GM11168 (cell line): ENCODE measurements around the gene PTPRJ.
"Not testable (repeated sequence)": the region's sequence is repeated elsewhere in the genome, so short reads cannot be mapped to it uniquely, and the experiment has no call there.

Experiments used
- in situ Hi-C: fragments of 300-500 bp; cut with MboI; formaldehyde crosslinking; loops from one replicate; pipeline ENCODE4 v1.12.0; 2022; ENCODE audit warnings: low sequenced_read_pairs; ENCODE audit not compliant: unreplicated experiment

The PTPRJ gene

DNA sequence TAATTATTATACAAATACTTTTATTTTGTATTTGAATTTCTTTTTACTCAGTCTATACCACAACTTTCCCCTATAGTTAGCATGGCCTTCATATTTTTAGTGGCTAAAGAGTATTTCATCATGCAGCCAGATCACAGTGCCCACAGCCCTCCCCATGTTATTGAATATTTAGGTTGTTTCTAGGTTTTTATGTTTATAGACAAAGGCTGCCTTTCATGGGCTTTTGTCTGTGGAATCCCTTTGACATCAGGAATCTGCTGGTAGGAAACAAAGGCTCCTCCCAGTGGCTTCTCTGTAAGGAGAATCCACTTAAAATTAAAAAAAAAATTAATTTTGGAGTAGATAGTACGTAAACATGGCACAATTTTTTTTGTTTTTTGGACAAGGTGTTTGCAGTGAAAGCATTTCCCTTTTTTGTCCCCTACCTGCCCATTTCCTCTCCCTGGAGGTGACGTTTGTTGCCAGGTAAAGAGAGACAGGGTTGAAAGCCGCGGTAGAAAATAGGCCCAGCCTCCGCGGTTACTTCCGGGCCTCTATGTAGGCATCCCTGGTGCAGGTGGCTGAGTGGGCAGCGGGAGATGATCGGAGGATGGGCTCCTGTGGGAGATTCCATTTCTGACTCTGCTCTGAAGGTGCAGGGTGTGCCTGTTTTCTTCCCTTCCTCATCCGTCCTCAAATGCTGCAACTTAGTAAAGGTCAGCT, 154.0 kb downstream of the PTPRJ start:
- in situ Hi-C loops, result no loop called here

DNA sequence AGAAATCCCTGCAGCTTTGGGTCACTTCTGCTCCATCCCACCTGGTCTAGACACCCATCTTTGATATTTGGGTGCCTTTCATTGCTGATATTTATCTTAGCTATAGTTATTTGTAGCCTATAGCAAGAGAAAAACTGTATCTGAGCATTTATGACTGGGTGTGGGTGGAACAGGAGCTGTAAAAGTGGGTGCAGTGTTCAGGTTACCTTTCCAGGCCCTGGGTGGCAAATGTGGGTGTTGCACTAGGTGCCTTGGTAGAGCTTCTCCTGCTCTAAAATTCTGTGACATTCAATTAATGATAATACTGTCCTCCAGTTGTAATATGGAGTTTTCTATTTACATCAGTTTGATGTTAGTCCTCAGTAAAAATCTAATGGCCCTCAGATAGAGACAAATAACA, 157.9 kb downstream of the PTPRJ start:
- in situ Hi-C loops, result no loop called here

DNA sequence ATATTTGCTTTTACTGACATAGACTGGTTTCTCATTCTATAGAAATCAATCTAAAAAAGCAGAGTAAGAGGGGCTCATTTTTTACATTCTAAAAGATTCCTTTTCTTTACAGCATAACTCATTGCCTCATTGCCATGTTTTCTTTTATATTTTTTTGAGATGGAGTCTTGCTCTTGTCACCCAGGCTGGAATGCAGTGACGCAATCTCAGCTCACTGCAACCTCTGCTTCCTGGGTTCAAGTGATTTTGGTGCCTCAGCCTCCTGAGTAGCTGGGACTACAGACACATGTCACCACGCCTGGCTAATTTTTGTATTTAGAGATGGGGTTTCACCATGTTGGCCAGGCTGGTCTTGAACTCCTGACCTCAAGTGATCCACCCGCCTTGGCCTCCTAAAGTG, 159.5 kb downstream of the PTPRJ start:
- in situ Hi-C loops, result not testable (repeated sequence)

DNA sequence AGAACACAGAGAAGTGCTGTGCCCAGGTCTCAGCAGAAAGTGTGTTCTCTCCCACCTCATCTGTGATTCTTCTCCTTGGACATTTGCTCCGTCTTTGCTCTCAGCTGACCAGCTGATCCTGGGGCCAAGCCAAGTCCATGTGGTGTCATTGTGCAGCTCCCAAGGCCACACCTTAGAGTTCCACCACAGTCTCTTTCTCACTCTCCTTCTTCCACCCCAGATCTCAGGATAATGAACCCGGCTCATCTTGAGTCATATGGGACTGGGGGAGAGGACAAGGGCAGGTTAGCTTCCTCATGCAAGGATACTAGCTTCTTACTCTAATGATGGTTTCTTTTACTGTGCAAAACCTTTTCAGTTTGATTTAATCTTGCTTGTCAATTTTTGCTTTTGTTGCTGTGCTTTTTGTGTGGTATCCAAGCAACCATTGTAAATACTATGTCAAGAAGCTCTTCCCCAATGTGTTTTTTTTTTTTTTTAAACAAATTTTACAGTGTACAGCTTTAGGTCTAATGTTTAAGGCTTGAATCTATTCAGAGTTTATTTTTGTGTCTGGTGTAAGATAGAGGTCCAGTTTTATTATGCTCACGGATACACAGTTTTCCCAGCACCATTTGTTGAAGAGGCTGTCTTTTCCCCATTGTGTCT, 161.2 kb downstream of the PTPRJ start:
- in situ Hi-C loops, result no loop called here

DNA sequence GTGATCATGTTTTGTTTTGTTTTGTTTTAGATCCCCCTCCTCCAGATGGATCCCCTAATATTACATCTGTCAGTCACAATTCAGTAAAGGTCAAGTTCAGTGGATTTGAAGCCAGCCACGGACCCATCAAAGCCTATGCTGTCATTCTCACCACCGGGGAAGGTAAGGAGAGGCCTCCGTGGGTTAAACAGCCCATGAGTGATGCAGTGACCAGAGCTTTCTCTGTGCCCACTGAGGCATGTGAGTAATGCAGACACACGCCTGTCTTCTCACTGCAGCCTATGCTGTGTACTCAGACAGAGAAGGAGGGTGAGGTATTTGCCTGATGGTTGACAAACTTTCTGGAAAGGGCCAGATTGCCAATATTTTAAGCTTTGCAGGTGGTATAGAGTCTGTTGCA, 162.5 kb downstream of the PTPRJ start:
- in situ Hi-C loops, result no loop called here

DNA sequence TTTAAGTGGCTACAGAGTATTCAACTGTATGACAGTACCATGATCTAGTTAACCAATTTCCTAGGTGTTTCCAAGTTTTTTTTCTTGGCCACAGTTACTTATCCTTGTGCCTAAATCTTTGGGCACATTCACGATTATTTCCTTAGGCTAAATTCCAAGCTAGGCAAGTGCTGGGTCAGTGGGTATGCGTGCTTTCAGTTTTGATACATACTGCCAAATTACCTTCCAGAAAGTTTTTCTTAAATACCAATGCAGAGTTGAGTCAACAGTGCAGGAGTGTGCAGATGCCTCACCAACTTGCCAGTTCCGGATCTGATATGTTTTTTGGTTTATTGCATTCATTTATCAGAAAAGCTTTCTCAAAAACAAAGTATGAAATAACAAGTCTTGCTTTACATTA, 168.4 kb downstream of the PTPRJ start:
- in situ Hi-C loops, result no loop called here

DNA sequence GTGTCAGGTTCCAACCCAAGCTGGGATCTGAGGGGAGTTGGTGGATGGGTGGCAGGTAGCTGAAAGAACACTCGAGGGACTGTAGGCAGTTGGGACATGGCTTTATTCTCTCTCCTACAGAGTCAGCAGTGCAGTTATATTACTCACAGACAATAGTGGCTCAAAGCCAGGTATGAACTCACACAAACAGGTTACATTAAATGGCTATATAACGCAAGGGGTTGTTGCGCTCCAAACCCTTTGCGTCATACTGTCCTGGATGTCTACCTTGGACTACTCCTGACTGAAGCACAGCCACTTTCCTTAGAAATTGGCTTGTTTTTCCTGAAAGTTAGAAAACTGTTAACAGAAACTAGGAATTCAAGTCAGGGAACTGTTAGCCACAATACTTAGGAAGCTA, 169.9 kb downstream of the PTPRJ start:
- in situ Hi-C loops, result no loop called here

DNA sequence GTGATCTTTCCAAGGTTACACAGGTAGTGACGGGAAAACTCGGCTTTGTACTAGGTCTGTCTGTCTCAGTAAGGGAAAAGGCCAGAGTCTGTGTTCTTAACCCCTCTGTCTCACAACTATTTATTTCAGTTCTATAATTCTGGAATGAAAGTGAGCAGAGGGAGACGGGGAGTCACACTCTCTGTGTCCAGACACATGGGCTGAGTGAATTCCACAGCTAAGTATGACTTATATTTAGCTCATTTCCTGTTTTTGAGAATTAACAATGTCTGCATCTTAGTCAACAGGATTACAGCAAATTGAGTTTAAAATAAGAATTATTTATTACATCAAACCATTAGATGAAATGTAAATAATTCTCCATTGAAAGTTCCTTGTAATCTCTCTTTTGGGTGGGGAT, 173.8 kb downstream of the PTPRJ start:
- in situ Hi-C loops, result no loop called here

DNA sequence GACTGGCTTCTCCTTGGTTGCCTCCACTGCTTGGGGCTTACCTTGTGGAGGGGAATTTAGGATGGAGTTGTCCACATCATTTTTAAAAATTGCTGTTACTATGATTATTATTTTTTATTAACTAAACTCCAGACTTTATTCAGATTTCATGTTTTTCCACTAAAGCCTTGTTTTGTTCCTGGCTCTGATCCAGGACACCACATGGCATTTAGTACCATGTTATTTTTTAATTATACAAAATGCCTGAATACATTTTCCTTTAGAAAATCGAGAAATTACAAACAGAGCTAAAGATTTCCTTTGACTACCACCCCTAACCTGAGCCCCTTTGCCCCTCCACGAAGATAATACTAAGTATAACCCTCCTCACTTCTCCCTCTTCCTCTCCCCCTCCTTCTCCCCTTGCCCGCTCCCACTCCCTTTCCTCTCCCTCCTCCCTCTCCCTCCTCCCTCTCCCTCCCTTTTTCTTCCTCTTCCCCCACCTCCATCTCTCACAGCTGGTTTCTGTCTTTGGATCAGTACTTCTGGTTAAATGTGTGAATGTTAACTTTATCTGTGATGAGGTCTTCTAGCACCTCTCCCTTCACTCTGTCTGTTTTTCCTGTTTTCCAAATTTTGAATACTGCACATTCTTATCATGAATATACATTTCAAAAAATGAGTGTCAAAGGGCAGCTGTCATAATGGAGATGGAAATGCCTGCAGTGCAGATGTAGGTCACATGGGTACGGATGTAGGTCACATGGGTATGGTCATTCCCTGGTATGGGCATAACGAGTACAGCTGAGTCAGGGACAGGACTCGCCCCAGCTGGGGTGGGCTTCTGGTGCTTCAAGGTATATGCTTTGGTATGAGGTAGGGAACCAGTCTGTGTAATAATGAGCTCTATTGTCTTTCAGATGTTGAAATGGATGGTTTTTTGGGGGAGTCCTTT, 181.9 kb downstream of the PTPRJ start:
- in situ Hi-C loops, result no loop called here

DNA sequence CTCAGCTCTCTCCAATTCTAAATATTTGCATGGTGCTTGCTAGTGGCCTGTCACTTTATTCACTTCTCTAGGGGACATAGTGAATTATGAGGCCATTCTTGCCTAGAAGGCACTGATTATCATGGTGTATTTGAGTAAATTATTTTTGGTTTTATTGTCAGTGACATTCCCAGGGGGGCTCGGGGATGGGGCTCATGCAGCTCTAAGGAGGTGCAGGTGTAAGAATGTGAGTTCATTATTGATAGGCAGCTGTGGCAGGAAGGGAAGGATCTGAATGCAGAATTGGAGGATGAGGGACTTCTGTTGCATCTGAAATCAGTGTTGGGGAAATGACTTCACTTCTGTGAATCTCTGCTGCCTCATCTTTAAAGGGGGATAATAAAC, 182.5 kb downstream of the PTPRJ start:
- in situ Hi-C loops, result no loop called here

DNA sequence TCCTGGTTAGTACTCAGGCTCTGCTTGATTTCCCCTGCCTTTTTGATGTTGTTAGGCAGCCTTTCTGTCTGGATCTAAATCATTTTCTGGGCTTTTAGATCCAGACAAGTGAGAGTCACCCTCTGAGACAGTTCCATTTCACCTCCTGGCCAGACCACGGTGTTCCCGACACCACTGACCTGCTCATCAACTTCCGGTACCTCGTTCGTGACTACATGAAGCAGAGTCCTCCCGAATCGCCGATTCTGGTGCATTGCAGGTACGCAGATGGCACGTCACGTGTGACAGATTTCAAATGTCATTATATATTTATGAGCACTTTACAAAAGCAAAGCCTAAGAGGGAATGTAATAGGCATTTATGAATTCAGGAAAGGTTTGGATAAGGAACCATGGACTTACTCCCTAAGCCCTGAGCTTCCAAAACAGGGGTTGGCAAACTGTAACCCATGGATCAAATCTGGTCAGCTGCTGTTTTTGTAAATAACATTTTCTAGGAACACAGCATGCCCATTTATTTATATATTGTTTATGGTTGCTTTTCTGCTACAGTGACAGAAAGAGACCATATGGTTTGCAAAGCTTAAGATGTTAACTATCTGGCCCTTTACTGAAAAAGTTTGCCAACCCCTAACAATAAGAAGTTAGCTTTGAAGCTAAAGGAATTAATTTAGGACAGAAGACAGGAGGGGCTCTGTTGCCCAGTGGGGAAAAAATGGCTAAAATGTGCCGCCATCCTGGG, 183.2 kb downstream of the PTPRJ start:
- in situ Hi-C loops, result no loop called here

DNA sequence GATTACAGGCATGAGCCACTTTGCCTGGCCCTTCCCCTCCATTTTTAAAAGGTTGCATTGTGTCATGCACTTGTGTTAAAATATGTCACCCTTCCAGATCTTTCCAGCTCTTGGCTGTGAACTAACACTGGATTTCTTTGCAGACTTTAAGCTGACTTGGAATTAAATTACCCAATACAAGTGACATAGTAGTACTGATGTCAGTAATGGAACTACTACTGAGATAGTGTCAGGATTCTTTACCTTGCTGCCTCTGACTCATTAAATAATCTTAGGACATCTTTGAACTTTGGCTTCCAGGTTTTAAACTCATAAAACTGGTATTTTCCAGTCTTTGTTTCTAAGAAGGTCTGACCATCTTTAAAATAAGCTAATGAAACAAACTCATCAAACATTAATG, 184.5 kb downstream of the PTPRJ start:
- in situ Hi-C loops, result no loop called here

DNA sequence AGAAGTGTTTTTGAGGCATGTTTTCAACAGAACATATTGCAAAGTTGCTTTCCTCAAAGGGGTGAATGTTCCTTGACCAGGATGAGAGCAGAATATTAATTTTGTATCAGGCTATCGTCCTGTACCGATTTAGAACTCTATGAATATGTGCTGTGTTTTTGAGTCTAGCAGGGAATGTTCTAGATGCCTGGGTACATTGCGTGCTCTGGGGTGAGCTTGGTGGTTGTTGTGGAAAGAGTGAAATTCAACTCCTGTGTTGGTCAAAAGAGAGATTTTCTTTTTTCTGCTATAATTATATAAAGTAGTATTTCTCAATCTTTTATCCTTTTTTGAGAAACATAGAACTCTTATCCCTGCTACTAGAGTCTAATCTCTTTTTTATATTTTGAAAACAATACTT, 185.1 kb downstream of the PTPRJ start:
- in situ Hi-C loops, result no loop called here

DNA sequence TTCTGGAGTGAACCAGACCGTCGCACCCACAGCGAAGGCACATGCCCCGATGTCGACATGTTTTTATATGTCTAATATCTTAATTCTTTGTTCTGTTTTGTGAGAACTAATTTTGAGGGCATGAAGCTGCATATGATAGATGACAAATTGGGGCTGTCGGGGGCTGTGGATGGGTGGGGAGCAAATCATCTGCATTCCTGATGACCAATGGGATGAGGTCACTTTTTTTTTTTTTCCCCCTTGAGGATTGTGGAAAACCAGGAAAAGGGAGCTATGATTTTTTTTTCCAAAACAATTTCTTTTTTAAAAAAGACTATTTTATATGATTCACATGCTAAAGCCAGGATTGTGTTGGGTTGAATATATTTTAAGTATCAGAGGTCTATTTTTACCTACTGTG, 187.0 kb downstream of the PTPRJ start:
- in situ Hi-C loops, result no loop called here

DNA sequence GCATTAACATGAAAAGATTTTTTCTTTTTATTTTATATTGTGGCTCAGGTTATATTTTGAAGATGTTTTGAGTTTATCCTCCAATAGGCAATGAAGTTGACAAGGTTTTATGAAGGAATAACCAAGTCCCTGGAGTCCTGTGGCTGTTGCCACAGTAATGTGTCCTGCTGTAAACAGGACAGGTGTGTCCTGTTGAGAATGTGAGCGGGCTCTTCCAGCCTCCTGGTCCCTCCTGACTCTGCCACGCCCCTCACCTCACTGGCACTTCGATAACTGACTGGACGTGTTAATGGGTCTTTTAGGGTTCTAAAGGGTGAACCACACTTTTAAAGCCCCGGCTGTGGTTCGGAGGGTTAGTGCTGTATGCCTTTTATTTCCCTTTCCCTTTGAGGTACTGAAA, 188.5 kb downstream of the PTPRJ start:
- in situ Hi-C loops, result no loop called here

DNA sequence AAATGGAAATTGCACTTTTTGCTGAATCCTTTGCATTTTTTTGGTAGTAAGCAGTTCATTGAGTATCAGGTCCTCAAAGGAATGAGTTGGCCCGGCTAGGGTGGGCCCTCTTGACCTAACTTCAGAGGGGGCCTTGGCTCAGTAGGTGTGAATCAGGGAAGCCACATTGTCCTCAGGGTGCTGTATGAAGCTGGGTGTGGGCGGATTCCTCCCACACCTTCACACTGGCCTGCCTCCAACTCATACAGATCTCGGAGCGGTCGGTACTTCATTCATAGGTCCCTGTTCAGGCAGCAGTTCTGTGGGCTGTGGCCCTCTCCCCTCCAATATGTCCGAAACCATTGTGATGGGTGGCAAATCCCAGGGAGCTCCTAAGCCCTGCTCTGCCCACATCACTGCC, 188.9 kb downstream of the PTPRJ start:
- in situ Hi-C loops, result no loop called here

DNA sequence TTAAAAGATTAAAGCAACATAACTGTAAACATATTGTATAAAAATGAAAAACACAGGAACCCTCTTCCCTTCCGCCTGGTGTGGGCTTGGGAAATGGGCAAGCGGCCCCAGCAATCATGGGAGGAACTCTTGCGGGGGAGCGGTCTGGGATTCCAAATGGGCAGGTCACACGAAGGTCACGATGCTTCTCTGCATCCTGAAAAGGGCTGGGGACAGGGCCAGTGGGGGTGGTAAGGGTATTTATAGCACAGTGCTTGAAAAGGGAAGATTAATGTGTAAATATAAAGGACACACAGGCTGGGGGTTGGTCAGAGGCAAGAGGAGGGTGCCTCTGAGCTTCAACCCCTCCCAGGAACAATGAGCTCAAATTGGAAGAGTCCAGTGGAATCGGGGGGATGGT, 189.4 kb downstream of the PTPRJ start:
- in situ Hi-C loops, result no loop called here

DNA sequence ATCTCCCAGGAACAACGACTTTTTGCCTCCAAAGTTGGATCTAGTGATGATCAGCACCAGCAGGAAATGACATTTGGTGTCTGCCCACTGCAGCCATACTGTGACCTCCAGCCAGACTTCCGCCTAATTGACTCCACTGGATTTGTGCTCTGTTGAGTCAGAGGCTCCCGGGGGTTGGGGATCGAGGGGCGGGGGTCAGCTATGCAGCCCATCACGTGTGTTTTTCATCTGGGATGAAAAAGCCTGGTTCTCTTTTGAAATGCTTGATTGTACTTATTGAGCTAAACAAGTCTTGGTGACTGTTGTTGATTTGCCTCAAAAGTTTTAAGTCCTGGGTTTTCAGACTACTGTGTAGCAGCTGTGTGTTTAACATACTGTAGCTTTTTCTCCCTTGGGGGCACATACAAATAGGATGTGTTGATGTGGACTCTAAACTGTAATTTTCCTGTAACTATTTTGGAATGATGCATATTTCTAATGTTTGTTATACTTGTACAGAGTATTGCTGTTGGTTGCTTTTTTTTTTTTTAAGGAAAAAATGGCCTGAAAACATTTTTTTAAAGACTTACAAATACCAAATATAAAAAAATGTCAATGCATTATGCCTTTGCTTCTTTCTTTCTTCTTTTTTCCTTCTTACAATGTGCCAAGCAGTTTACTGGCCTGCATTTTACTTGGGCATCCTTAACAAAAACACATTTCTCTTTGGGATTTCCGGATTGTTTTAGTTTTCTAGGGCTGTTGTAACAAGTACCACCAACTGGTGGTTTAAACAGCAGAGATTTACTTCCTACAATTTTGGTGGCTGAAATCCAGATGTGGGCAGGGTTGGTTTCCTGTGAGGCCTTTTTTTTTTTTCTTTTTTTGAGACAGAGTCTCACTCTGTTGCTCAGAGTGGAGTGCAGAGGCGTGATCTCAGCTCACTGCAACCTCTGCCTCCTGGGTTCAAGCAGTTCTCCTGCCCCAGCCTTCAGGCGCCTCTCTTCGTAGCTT, 190.2 kb downstream of the PTPRJ start:
- in situ Hi-C loops, result no loop called here

DNA sequence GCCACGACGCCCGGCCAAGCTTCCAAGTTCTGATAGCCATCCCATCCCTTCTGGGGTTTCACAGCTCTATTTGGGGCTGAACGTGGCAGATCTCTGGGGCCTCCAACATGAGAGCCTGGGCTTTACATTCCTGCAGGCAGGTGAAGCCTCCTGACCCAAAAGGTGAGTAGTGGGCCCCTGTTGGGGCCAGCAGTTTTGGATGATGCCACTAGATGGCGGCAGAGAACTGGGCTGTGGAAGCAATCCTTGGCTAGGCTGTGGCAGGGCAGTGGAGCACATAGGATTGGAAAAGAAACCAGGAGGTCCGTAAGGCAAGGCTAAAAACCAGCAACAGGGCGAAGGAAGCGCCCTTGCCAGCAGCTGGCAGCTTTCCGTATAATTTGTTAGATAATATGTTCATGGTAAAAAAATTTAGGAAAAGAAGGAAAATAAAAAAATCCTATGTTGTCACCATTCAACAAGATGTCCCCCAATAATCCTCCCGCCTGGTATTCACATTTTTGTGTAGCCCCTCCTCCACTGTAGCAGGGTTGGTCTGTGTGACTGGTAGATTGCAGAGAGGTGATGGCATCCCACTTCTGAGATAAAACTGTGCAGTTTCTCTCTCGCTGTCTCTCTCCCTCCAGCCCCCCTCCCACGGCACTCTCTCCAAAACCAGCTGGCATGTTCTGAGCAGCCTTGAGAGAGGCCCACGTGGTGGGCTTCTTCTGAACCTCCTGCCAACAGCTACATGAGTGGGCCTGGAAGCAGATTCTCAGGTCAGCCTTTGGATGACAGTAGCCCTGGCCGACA, 192.7 kb downstream of the PTPRJ start:
- in situ Hi-C loops, result no loop called here
